ENCODE data around the gene UBR1.

DNA sequence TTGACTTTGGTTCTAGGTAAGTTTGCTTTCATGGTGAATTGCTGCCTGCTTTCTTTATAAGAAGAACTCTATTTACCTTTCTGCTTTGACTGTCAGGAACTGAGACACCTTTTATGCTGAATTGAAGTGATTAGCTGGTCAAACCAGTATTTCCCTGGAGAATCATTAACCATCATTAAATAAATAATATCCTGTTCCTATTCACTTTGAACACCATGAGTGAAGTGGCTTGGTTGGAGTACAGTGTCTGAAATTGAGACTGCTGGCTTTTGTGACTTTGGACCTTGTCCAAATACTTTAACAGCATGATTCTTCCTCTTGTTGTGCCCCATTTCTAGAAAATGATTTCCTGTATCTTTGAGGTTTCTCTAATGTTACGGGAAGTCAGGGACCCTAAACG lies 21.9 kb upstream of the UBR1 start:
- TF ChIP-seq, protein P1, sequence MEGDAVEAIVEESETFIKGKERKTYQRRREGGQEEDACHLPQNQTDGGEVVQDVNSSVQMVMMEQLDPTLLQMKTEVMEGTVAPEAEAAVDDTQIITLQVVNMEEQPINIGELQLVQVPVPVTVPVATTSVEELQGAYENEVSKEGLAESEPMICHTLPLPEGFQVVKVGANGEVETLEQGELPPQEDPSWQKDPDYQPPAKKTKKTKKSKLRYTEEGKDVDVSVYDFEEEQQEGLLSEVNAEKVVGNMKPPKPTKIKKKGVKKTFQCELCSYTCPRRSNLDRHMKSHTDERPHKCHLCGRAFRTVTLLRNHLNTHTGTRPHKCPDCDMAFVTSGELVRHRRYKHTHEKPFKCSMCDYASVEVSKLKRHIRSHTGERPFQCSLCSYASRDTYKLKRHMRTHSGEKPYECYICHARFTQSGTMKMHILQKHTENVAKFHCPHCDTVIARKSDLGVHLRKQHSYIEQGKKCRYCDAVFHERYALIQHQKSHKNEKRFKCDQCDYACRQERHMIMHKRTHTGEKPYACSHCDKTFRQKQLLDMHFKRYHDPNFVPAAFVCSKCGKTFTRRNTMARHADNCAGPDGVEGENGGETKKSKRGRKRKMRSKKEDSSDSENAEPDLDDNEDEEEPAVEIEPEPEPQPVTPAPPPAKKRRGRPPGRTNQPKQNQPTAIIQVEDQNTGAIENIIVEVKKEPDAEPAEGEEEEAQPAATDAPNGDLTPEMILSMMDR (IDR thresholded peaks at IDR 0.05; ENCODE audit: insufficient read depth, low read length): no peak
- TF ChIP-seq, protein P2, sequence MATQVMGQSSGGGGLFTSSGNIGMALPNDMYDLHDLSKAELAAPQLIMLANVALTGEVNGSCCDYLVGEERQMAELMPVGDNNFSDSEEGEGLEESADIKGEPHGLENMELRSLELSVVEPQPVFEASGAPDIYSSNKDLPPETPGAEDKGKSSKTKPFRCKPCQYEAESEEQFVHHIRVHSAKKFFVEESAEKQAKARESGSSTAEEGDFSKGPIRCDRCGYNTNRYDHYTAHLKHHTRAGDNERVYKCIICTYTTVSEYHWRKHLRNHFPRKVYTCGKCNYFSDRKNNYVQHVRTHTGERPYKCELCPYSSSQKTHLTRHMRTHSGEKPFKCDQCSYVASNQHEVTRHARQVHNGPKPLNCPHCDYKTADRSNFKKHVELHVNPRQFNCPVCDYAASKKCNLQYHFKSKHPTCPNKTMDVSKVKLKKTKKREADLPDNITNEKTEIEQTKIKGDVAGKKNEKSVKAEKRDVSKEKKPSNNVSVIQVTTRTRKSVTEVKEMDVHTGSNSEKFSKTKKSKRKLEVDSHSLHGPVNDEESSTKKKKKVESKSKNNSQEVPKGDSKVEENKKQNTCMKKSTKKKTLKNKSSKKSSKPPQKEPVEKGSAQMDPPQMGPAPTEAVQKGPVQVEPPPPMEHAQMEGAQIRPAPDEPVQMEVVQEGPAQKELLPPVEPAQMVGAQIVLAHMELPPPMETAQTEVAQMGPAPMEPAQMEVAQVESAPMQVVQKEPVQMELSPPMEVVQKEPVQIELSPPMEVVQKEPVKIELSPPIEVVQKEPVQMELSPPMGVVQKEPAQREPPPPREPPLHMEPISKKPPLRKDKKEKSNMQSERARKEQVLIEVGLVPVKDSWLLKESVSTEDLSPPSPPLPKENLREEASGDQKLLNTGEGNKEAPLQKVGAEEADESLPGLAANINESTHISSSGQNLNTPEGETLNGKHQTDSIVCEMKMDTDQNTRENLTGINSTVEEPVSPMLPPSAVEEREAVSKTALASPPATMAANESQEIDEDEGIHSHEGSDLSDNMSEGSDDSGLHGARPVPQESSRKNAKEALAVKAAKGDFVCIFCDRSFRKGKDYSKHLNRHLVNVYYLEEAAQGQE (IDR thresholded peaks at IDR 0.05; ENCODE audit: insufficient replicate concordance, low read depth): no peak
- no peak for TF ChIP-seq POLR2AphosphoS5 (IDR thresholded peaks at IDR 0.05; ENCODE audit: low read depth)
- no peak for TF ChIP-seq GABPA (IDR thresholded peaks at IDR 0.05; ENCODE audit: low read depth)
- no peak for TF ChIP-seq SPI1 (IDR thresholded peaks at IDR 0.05; ENCODE audit: borderline replicate concordance, low read depth)
